Neural progenitor cell (in vitro differentiated cells): Measurements from ENCODE around the gene PCDHGA12. TPM values are rescaled to one million over a fixed set of nuclear protein-coding genes. Genes with fewer than 3 reads are reported as not detected.
"Not testable (repeated sequence)": the region's sequence is repeated elsewhere in the genome, so short reads cannot be mapped to it uniquely, and the experiment has no call there.

ENCODE experiments used
- DNase-seq: peaks from one replicate; pipeline ENCODE4 v3.0.0-alpha.2; 2016; ENCODE audit warnings: low spot score
- H2AFZ ChIP-seq: fragments of 200-600 bp; sonication (generic); replicated peaks from 2 replicates; pipeline ENCODE4 v1.6.1; 2016; ENCODE audit warnings: antibody characterized with exemption
- H3F3A ChIP-seq: fragments of 200-600 bp; sonication (generic); 2 replicates; pipeline ENCODE4 v1.6.1; 2016; ENCODE audit warnings: antibody characterized with exemption, low read depth
- H3K27ac ChIP-seq: fragments of 200-600 bp; sonication (generic); 2 replicates; pipeline ENCODE4 v1.5.1; 2016; ENCODE audit warnings: mild to moderate bottlenecking
- H3K27me3 ChIP-seq: fragments of 200-600 bp; sonication (generic); 2 replicates; pipeline ENCODE4 v1.6.1; 2016; ENCODE audit warnings: mild to moderate bottlenecking, moderate library complexity
- H3K36me3 ChIP-seq: fragments of 200-600 bp; sonication (generic); 2 replicates; pipeline ENCODE4 v1.5.1; 2016
- H3K4me1 ChIP-seq: fragments of 200-600 bp; sonication (generic); 2 replicates; pipeline ENCODE4 v1.6.1; 2016; ENCODE audit warnings: mixed run types
- H3K4me2 ChIP-seq: fragments of 200-600 bp; sonication (generic); 2 replicates; pipeline ENCODE4 v1.6.1; 2016
- H3K4me3 ChIP-seq: fragments of 200-600 bp; sonication (generic); 2 replicates; pipeline ENCODE4 v1.5.1; 2016
- H3K79me2 ChIP-seq: fragments of 200-600 bp; sonication (generic); 2 replicates; pipeline ENCODE4 v1.6.1; 2016; ENCODE audit warnings: low read depth
- H3K9ac ChIP-seq: fragments of 200-600 bp; sonication (generic); 2 replicates; pipeline ENCODE4 v1.6.1; 2016
- H3K9me3 ChIP-seq: fragments of 200-600 bp; sonication (generic); 2 replicates; pipeline ENCODE4 v1.5.1; 2016; ENCODE audit warnings: low read depth
- H4K20me1 ChIP-seq: fragments of 200-600 bp; sonication (generic); 2 replicates; pipeline ENCODE4 v1.6.1; 2016; ENCODE audit warnings: low read depth
- H3K27ac Mint-ChIP-seq: 3 replicates; pipeline ENCODE4 v1.8.0; 2021; ENCODE audit warnings: mixed read lengths
- H3K27me3 Mint-ChIP-seq: 2 replicates; pipeline ENCODE4 v1.8.0; 2022; ENCODE audit warnings: low read depth, mild to moderate bottlenecking, inconsistent platforms, moderate library complexity, mixed read lengths; ENCODE audit not compliant: insufficient read depth
- H3K36me3 Mint-ChIP-seq: 3 replicates; pipeline ENCODE4 v1.8.0; 2021; ENCODE audit warnings: mixed read lengths
- H3K4me1 Mint-ChIP-seq: 3 replicates; pipeline ENCODE4 v1.8.0; 2021; ENCODE audit warnings: mixed read lengths
- H3K4me3 Mint-ChIP-seq: 3 replicates; pipeline ENCODE4 v1.8.0; 2021; ENCODE audit warnings: mild to moderate bottlenecking, moderate library complexity, mixed read lengths
- H3K9me3 Mint-ChIP-seq: 3 replicates; pipeline ENCODE4 v1.8.0; 2020; ENCODE audit warnings: mixed read lengths
- CTCF ChIP-seq: fragments of 200-600 bp; sonication (generic); IDR thresholded peaks from 2 replicates; pipeline ENCODE4 v1.5.1; 2017; ENCODE audit warnings: antibody characterized with exemption, mild to moderate bottlenecking
- EZH2 ChIP-seq: fragments of 200-600 bp; sonication (generic); IDR thresholded peaks from 2 replicates; pipeline ENCODE4 v1.6.1; 2017; ENCODE audit warnings: antibody characterized with exemption, mild to moderate bottlenecking, moderate library complexity
- EZH2phosphoT487 ChIP-seq: fragments of 200-600 bp; sonication (generic); IDR thresholded peaks from 2 replicates; pipeline ENCODE4 v1.6.1; 2017; ENCODE audit warnings: antibody characterized with exemption
- total RNA-seq: library from RNA; depleted of rRNA; stranded (reverse); fragments of >200 nt; gene quantifications from 2 replicates; pipeline ENCODE4 v1.2.3, GENCODE V29; 2015; ENCODE audit warnings: low replicate concordance

PCDHGA12 gene
- total RNA-seq, 1 donor from 2014 or later, result 0.79 TPM

GRCh38 chr5:141422742-141423291 is 7.5 kb upstream of the PCDHGA12 start:
- no peak overlapping the region for H3K27ac ChIP-seq
- Mint-ChIP-seq H3K4me3 (no peak overlapping the region), H3K4me1 (peaks cover 4% of the 10 kb centered on the region), H3K36me3 (peaks cover 80% of the 10 kb centered on the region), H3K27me3 (peaks cover 16% of the 10 kb centered on the region), H3K27ac (no peak overlapping the region), H3K9me3 (peaks cover 87% of the 10 kb centered on the region)
- no peak overlapping the region for H3K4me3 ChIP-seq
- no peaks in the 10 kb centered on the region for H3K27me3 ChIP-seq
- H3K9me3 ChIP-seq, result peaks cover 84% of the 10 kb centered on the region
- H3K79me2 ChIP-seq, result peaks cover 16% of the 10 kb centered on the region
- no peaks in the 10 kb centered on the region for H4K20me1 ChIP-seq
- no peak overlapping the region for H3K4me2 ChIP-seq
- H3K36me3 ChIP-seq, result peaks cover 57% of the 10 kb centered on the region
- H3F3A ChIP-seq, result peaks cover 34% of the 10 kb centered on the region
- TF ChIP-seq EZH2, result no peak
- TF ChIP-seq CTCF, result no peak
- no peak for TF ChIP-seq EZH2phosphoT487
- H2AFZ ChIP-seq, result no peak overlapping the region
- no peaks in the 10 kb centered on the region for H3K4me1 ChIP-seq
- H3K9ac ChIP-seq, result no peak overlapping the region
- DNase-seq, result no peak

GRCh38 chr5:141427783-141428426 is 2.4 kb upstream of the PCDHGA12 start:
- no peak overlapping the region for H3K4me3 Mint-ChIP-seq
- H3K36me3 Mint-ChIP-seq, result peaks cover 73% of the 10 kb centered on the region
- peaks cover 81% of the 10 kb centered on the region for H3K9me3 Mint-ChIP-seq
- DNase-seq, result no peak
- Histone ChIP-seq H3K9me3 (peaks cover 64% of the 10 kb centered on the region), H3K36me3 (peaks cover 47% of the 10 kb centered on the region), H3K4me1 (no peaks in the 10 kb centered on the region), H3F3A (peaks cover 17% of the 10 kb centered on the region), H3K4me3 (no peak overlapping the region), H3K9ac (no peak overlapping the region), H4K20me1 (no peaks in the 10 kb centered on the region), H2AFZ (no peak overlapping the region), H3K79me2 (peaks cover 9% of the 10 kb centered on the region), H3K4me2 (no peak overlapping the region), H3K27me3 (no peaks in the 10 kb centered on the region), H3K27ac (no peak overlapping the region)
- H3K27me3 Mint-ChIP-seq, result peaks cover 15% of the 10 kb centered on the region
- H3K4me1 Mint-ChIP-seq, result no peaks in the 10 kb centered on the region
- no peak for TF ChIP-seq CTCF
- TF ChIP-seq EZH2phosphoT487, result no peak
- no peak for TF ChIP-seq EZH2
- H3K27ac Mint-ChIP-seq, result no peak overlapping the region

GRCh38 chr5:141431286-141431685 is 979 bp downstream of the PCDHGA12 start:
- no peak for DNase-seq
- H3K9me3 ChIP-seq, result peaks cover 34% of the 10 kb centered on the region
- no peaks in the 10 kb centered on the region for H3K27me3 ChIP-seq
- H3K9ac ChIP-seq, result no peak overlapping the region
- no peak overlapping the region for H3K27ac ChIP-seq
- Mint-ChIP-seq H3K9me3 (peaks cover 76% of the 10 kb centered on the region), H3K36me3 (peaks cover 63% of the 10 kb centered on the region), H3K4me3 (no peak overlapping the region), H3K27ac (no peak overlapping the region), H3K4me1 (no peaks in the 10 kb centered on the region), H3K27me3 (peaks cover 17% of the 10 kb centered on the region)
- H3K79me2 ChIP-seq, result no peaks in the 10 kb centered on the region
- H3K36me3 ChIP-seq, result peaks cover 23% of the 10 kb centered on the region
- H2AFZ ChIP-seq, result no peak overlapping the region
- H4K20me1 ChIP-seq, result no peaks in the 10 kb centered on the region
- H3K4me1 ChIP-seq, result no peaks in the 10 kb centered on the region
- no peak overlapping the region for H3K4me3 ChIP-seq
- no peak for TF ChIP-seq EZH2
- TF ChIP-seq CTCF, result no peak
- no peak for TF ChIP-seq EZH2phosphoT487
- H3F3A ChIP-seq, result peaks cover 17% of the 10 kb centered on the region
- H3K4me2 ChIP-seq, result no peak overlapping the region

- peaks cover 20% of the 10 kb centered on the region for H3K36me3 ChIP-seq
- not testable (repeated sequence) for H3K27ac Mint-ChIP-seq, DNase-seq, H3K27ac ChIP-seq, H4K20me1 ChIP-seq, H2AFZ ChIP-seq, H3K4me2 ChIP-seq, H3K27me3 ChIP-seq, H3K4me3 Mint-ChIP-seq, H3K4me3 ChIP-seq, H3K9ac ChIP-seq, H3K4me1 ChIP-seq, H3K79me2 ChIP-seq, H3K4me1 Mint-ChIP-seq
- H3K9me3 Mint-ChIP-seq, result peaks cover 75% of the 10 kb centered on the region
- H3F3A ChIP-seq, result peaks cover 17% of the 10 kb centered on the region
- peaks cover 17% of the 10 kb centered on the region for H3K27me3 Mint-ChIP-seq
- H3K36me3 Mint-ChIP-seq, result peaks cover 59% of the 10 kb centered on the region
- H3K9me3 ChIP-seq, result peaks cover 29% of the 10 kb centered on the region
These were observed 2.0 kb downstream of the PCDHGA12 start for GRCh38 chr5:141432308-141432707.

- Histone ChIP-seq H3K36me3 (peaks cover 20% of the 10 kb centered on the region), H3K9me3 (peaks cover 29% of the 10 kb centered on the region), H3F3A (peaks cover 17% of the 10 kb centered on the region)
- H3K4me3 Mint-ChIP-seq, H2AFZ ChIP-seq, H3K27ac ChIP-seq, H3K9ac ChIP-seq, H3K4me1 Mint-ChIP-seq, H3K4me3 ChIP-seq, H3K4me1 ChIP-seq, H3K27ac Mint-ChIP-seq, H3K27me3 ChIP-seq, H3K79me2 ChIP-seq, DNase-seq, H4K20me1 ChIP-seq, H3K4me2 ChIP-seq: not testable (repeated sequence)
- Mint-ChIP-seq H3K36me3 (peaks cover 56% of the 10 kb centered on the region), H3K9me3 (peaks cover 75% of the 10 kb centered on the region), H3K27me3 (peaks cover 17% of the 10 kb centered on the region)
These were observed 2.4 kb downstream of the PCDHGA12 start for GRCh38 chr5:141432726-141433125.
